HCT116 (cell line): ENCODE measurements around the gene EPYC. TPM values are rescaled to one million over a fixed set of nuclear protein-coding genes. Genes with fewer than 3 reads are reported as not detected.

Experiments used
- ATAC-seq: fragments of 200-7000 bp; cut with Tn5 transposase; 2 replicates; pipeline ENCODE4 v1.9.1; 2020; ENCODE audit warnings: mild to moderate bottlenecking, moderate library complexity
- BruUV-seq: library from RNA; stranded (reverse); fragments of 400-500 nt; replicated peaks from 2 replicates; lab custom pipeline; 2021; lab: Mats Ljungman, UMichigan
- CTCF ChIA-PET: fragments of 300-600 bp; sonication (Branson Sonifier 250); formaldehyde crosslinking; loops from one replicate; lab custom pipeline; 2021; ENCODE audit warnings: antibody characterized with exemption; lab: Charles Lee
- POLR2A ChIA-PET: fragments of 300-600, 350-600 bp; sonication (Branson Sonifier 250); formaldehyde crosslinking; loops from one replicate; lab custom pipeline; 2021; ENCODE audit warnings: antibody characterized with exemption; lab: Charles Lee
- RAD21 ChIA-PET, 2 experiments: fragments of 300-600 bp; sonication (Branson Sonifier 250); formaldehyde crosslinking; loops; one replicate each; lab custom pipeline; 2023; ENCODE audit warnings: low total read pairs in 2 of 2; ENCODE audit not compliant: uncharacterized antibody in 2 of 2, unreplicated experiment in 2 of 2, low non-redundant PET in 1 of 2; lab: Charles Lee
- DNase-seq: peaks from one replicate; pipeline ENCODE4 v3.0.0-alpha.2; 2010; ENCODE audit warnings: low read depth, low spot score
- H2AFZ ChIP-seq: fragments of 200-600 bp; shearing (Covaris generic), sonication (generic); 2 replicates; pipeline ENCODE4 v1.6.1; 2017; ENCODE audit warnings: low read depth, mixed run types, mixed read lengths, antibody characterized with exemption, low read length; ENCODE audit not compliant: poor library complexity, severe bottlenecking
- H3K27ac ChIP-seq: 2 replicates; pipeline ENCODE4 v1.5.1; 2012; ENCODE audit warnings: low read depth, low read length
- H3K27me3 ChIP-seq: fragments of 200-600 bp; sonication (generic); 2 replicates; pipeline ENCODE4 v1.6.1; 2016; ENCODE audit warnings: mixed run types, low read length, mixed read lengths; ENCODE audit not compliant: insufficient read depth
- H3K36me3 ChIP-seq, 2 experiments: fragments of 200-500 bp in 1 of 2; fragments of 200-600 bp in 1 of 2; sonication (Bioruptor generic) in 1 of 2; sonication (generic) in 1 of 2; 2 replicates each; pipeline versions ENCODE4 v1.5.1 to v1.6.1; 2014 to 2016; ENCODE audit warnings: low read length in 2 of 2, inconsistent platforms in 1 of 2, mixed read lengths in 1 of 2, mixed run types in 1 of 2; ENCODE audit not compliant: insufficient read depth in 2 of 2, control insufficient read depth in 1 of 2
- H3K4me1 ChIP-seq, 2 experiments: fragments of 200-600 bp in 1 of 2; sonication (generic) in 1 of 2; 2 replicates each; pipeline versions ENCODE4 v1.5.1 to v1.6.1; 2012 to 2017; ENCODE audit warnings: low read length in 2 of 2, inconsistent platforms in 1 of 2, mild to moderate bottlenecking in 1 of 2, mixed read lengths in 1 of 2, mixed run types in 1 of 2, moderate library complexity in 1 of 2; ENCODE audit not compliant: insufficient read depth in 2 of 2, control insufficient read depth in 1 of 2
- H3K4me2 ChIP-seq: fragments of 200-600 bp; sonication (generic); 2 replicates; pipeline ENCODE4 v1.6.1; 2017; ENCODE audit warnings: mixed run types, low read length, mixed read lengths
- H3K4me3 ChIP-seq, 2 experiments: fragments of 200-600 bp in 1 of 2; sonication (generic) in 1 of 2; replicated peaks in 1 of 2; 2 replicates each; pipeline ENCODE4 v1.5.1; 2011 to 2016; ENCODE audit warnings: low read length in 2 of 2, control low read depth in 1 of 2, low read depth in 1 of 2, mild to moderate bottlenecking in 1 of 2, mixed read lengths in 1 of 2, mixed run types in 1 of 2
- H3K79me2 ChIP-seq: fragments of 200-600 bp; sonication (generic); 2 replicates; pipeline ENCODE4 v1.6.1; 2017; ENCODE audit warnings: mild to moderate bottlenecking, mixed run types, low read length, moderate library complexity, mixed read lengths; ENCODE audit not compliant: insufficient read depth
- H3K9ac ChIP-seq: fragments of 200-600 bp; sonication (generic); 2 replicates; pipeline ENCODE4 v1.6.1; 2016; ENCODE audit warnings: low read length, mixed read lengths
- H3K9me2 ChIP-seq: fragments of 200-600 bp; sonication (generic), shearing (Covaris generic); 2 replicates; pipeline ENCODE4 v1.6.1; 2017; ENCODE audit warnings: mixed run types, mild to moderate bottlenecking, moderate library complexity; ENCODE audit not compliant: insufficient read depth
- H3K9me3 ChIP-seq, 2 experiments: fragments of 200-500 bp in 1 of 2; fragments of 200-600 bp in 1 of 2; sonication (Bioruptor generic) in 1 of 2; sonication (generic) in 1 of 2; 2 replicates each; pipeline ENCODE4 v1.6.1; 2014 to 2017; ENCODE audit warnings: low read length in 2 of 2, mixed read lengths in 2 of 2, inconsistent platforms in 1 of 2, low read depth in 1 of 2, mild to moderate bottlenecking in 1 of 2, mixed run types in 1 of 2, moderate library complexity in 1 of 2; ENCODE audit not compliant: control insufficient read depth in 1 of 2, insufficient read depth in 1 of 2
- H4K20me1 ChIP-seq: fragments of 200-600 bp; sonication (generic), shearing (Covaris generic); 2 replicates; pipeline ENCODE4 v1.6.1; 2017; ENCODE audit warnings: mixed run types, mild to moderate bottlenecking, moderate library complexity; ENCODE audit not compliant: insufficient read depth
- CBX3 ChIP-seq: IDR thresholded peaks from 2 replicates; pipeline ENCODE4 v1.6.1; 2012; ENCODE audit warnings: low read depth
- CEBPB ChIP-seq: IDR thresholded peaks from 2 replicates; pipeline ENCODE4 v1.6.1; 2012; ENCODE audit warnings: low read depth
- ELF1 ChIP-seq: IDR thresholded peaks from 2 replicates; pipeline ENCODE4 v1.6.1; 2012; ENCODE audit warnings: low read depth, borderline replicate concordance
- FOSL1 ChIP-seq: IDR thresholded peaks from 2 replicates; pipeline ENCODE4 v1.6.1; 2012; ENCODE audit warnings: low read depth
- JUND ChIP-seq: IDR thresholded peaks from 2 replicates; pipeline ENCODE4 v1.6.1; 2012
- POLR2A ChIP-seq: IDR thresholded peaks from 2 replicates; pipeline ENCODE4 v1.7.0; 2011; ENCODE audit warnings: borderline replicate concordance; ENCODE audit not compliant: insufficient read depth, insufficient read length; ENCODE audit errors: extremely low read depth
- SIN3A ChIP-seq: IDR thresholded peaks from 2 replicates; pipeline ENCODE4 v1.6.1; 2012; ENCODE audit warnings: low read depth
- SP1 ChIP-seq: IDR thresholded peaks from 2 replicates; pipeline ENCODE4 v1.6.1; 2012; ENCODE audit warnings: low read depth
- TCF7L2 ChIP-seq: IDR thresholded peaks from 2 replicates; pipeline ENCODE4 v1.7.0; 2011; ENCODE audit warnings: borderline replicate concordance, inconsistent platforms; ENCODE audit not compliant: insufficient read depth, insufficient read length; ENCODE audit errors: extremely low read depth
- YY1 ChIP-seq: IDR thresholded peaks from 2 replicates; pipeline ENCODE4 v1.6.1; 2011; ENCODE audit warnings: low read length, low read depth, moderate library complexity, mild to moderate bottlenecking; ENCODE audit not compliant: insufficient replicate concordance; ENCODE audit errors: extremely low read depth
- ZBTB33 ChIP-seq: IDR thresholded peaks from 2 replicates; pipeline ENCODE4 v1.6.1; 2011; ENCODE audit warnings: mild to moderate bottlenecking, low read length, moderate library complexity; ENCODE audit not compliant: insufficient replicate concordance; ENCODE audit errors: extremely low read depth
- ZFX ChIP-seq: fragments of 450-650 bp; IDR thresholded peaks from 2 replicates; pipeline ENCODE4 v1.6.1; 2017
- intact Hi-C: fragments of 100-400 bp; cut with micrococcal nuclease; formaldehyde crosslinking; loops from 2 replicates; pipeline ENCODE4 v1.10.0; 2022
- total RNA-seq: library from RNA; stranded (reverse); gene quantifications from one replicate; pipeline ENCODE4 v1.2.1, GENCODE V29; 2021; ENCODE audit not compliant: unreplicated experiment
- TF ChIP-seq, protein P1 (sequence below): IDR thresholded peaks from 2 replicates; pipeline ENCODE4 v1.6.1; 2012
- TF ChIP-seq, protein P2 (sequence below): IDR thresholded peaks from 2 replicates; pipeline ENCODE4 v1.6.1; 2012; ENCODE audit warnings: low read depth

EPYC gene
- total RNA-seq, 1 experiment from 2014 or later: not detected

DNA sequence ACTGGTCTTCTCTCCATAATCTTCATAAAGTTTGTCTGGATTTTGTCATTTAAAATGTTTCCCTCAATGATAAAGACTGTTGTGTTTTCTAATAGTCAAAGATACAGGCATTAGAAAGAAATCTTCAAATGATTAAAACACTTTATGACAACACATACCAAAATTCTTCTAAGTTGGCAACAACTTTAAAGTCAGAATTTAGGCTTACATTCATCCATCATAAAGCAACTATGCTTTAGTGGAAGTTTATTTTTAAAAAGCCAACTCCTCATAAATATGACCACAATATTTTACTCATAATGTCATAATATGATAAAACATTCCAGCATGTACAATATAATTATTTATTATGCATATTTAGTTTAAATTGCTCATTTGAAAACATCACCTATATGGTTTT, 32.5 kb downstream of the EPYC start:
- H3K4me3 ChIP-seq: no peak overlapping the region
- no peaks in the 10 kb centered on the region for H3K36me3 ChIP-seq
- RAD21 ChIA-PET: no interaction called here
- no peaks in the 10 kb centered on the region for H3K9me2 ChIP-seq
- POLR2A ChIA-PET: no interaction called here
- CTCF ChIA-PET: no interaction called here
- DNase-seq (no peak), ATAC-seq (no peak)
- no peaks in the 10 kb centered on the region for H3K79me2 ChIP-seq
- H4K20me1 ChIP-seq: no peaks in the 10 kb centered on the region
- BruUV-seq: no TSS peak
- H3K4me2 ChIP-seq: no peak overlapping the region
- H3K9me3 ChIP-seq: no peaks in the 10 kb centered on the region
- peaks cover 0 to 9% of the 10 kb centered on the region in 2 experiments; a peak in 1 of 4 replicates for H3K4me1 ChIP-seq
- no peaks in the 10 kb centered on the region for H3K27me3 ChIP-seq
- no peak overlapping the region for H2AFZ ChIP-seq
- intact Hi-C loops: no loop called here
- no peak overlapping the region for H3K27ac ChIP-seq
- TF ChIP-seq ZBTB33 (no peak), SIN3A (no peak), POLR2A (no peak), TCF7L2 (no peak), SP1 (no peak), ZFX (no peak), JUND (no peak), CBX3 (no peak), FOSL1 (no peak), YY1 (no peak), ELF1 (no peak), CEBPB (no peak)
- TF ChIP-seq, protein P1, sequence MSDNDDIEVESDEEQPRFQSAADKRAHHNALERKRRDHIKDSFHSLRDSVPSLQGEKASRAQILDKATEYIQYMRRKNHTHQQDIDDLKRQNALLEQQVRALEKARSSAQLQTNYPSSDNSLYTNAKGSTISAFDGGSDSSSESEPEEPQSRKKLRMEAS: no peak
- TF ChIP-seq, protein P2, sequence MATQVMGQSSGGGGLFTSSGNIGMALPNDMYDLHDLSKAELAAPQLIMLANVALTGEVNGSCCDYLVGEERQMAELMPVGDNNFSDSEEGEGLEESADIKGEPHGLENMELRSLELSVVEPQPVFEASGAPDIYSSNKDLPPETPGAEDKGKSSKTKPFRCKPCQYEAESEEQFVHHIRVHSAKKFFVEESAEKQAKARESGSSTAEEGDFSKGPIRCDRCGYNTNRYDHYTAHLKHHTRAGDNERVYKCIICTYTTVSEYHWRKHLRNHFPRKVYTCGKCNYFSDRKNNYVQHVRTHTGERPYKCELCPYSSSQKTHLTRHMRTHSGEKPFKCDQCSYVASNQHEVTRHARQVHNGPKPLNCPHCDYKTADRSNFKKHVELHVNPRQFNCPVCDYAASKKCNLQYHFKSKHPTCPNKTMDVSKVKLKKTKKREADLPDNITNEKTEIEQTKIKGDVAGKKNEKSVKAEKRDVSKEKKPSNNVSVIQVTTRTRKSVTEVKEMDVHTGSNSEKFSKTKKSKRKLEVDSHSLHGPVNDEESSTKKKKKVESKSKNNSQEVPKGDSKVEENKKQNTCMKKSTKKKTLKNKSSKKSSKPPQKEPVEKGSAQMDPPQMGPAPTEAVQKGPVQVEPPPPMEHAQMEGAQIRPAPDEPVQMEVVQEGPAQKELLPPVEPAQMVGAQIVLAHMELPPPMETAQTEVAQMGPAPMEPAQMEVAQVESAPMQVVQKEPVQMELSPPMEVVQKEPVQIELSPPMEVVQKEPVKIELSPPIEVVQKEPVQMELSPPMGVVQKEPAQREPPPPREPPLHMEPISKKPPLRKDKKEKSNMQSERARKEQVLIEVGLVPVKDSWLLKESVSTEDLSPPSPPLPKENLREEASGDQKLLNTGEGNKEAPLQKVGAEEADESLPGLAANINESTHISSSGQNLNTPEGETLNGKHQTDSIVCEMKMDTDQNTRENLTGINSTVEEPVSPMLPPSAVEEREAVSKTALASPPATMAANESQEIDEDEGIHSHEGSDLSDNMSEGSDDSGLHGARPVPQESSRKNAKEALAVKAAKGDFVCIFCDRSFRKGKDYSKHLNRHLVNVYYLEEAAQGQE: no peak
- no peak overlapping the region for H3K9ac ChIP-seq
